Fibroblast of mammary gland (primary cell): ENCODE measurements around the gene EGFLAM.
A peak's percentile ranks its signal among the peaks of the same experiment; 100 is the strongest.

Experiments used
- DNase-seq: peaks from one replicate; pipeline ENCODE4 v3.0.0-alpha.2; 2010; ENCODE audit warnings: low read depth
- H3K4me3 ChIP-seq: 2 replicates; pipeline ENCODE4 v1.5.1; 2011; ENCODE audit warnings: low read depth, mild to moderate bottlenecking, low read length, moderate library complexity; ENCODE audit not compliant: control insufficient read depth
- CTCF ChIP-seq: conservative IDR thresholded peaks from 2 replicates; pipeline ENCODE4 v1.5.1; 2011; ENCODE audit warnings: low read depth, low read length, inconsistent platforms; ENCODE audit not compliant: control insufficient read depth, insufficient read depth

Gene EGFLAM

GRCh38 chr5:38317868-38318267 lies 59.5 kb downstream of the EGFLAM start:
- DNase-seq: no peak
- H3K4me3 ChIP-seq: no peak overlapping the region
- no peak for TF ChIP-seq CTCF

- no peak overlapping the region for H3K4me3 ChIP-seq
- DNase-seq: no peak
- no peak for TF ChIP-seq CTCF
Observed at GRCh38 chr5:38319491-38319890, 61.1 kb downstream of the EGFLAM start.

GRCh38 chr5:38321978-38322377 lies 63.6 kb downstream of the EGFLAM start:
- no peak for DNase-seq

GRCh38 chr5:38323645-38324295 lies 65.4 kb downstream of the EGFLAM start:
- DNase-seq: peak; percentile 79
- H3K4me3 ChIP-seq: no peak overlapping the region
- no peak for TF ChIP-seq CTCF

More at GRCh38 chr5:38321978-38322377, 63.6 kb downstream of the EGFLAM start:
- H3K4me3 ChIP-seq: no peak overlapping the region
- TF ChIP-seq CTCF: no peak

GRCh38 chr5:38329132-38329715 lies 70.9 kb downstream of the EGFLAM start:
- DNase-seq: peak; percentile 57
- TF ChIP-seq CTCF: no peak
- H3K4me3 ChIP-seq: no peak overlapping the region

- no peak for TF ChIP-seq CTCF
Observed at GRCh38 chr5:38330207-38330606, 71.8 kb downstream of the EGFLAM start.

More at GRCh38 chr5:38330207-38330606, 71.8 kb downstream of the EGFLAM start:
- DNase-seq: peak; percentile 3
- no peak overlapping the region for H3K4me3 ChIP-seq
